A172 (cell line): ENCODE measurements around the gene CACNB2. TPM values are rescaled to one million over a fixed set of nuclear protein-coding genes. Genes with fewer than 3 reads are reported as not detected.
"Not testable (repeated sequence)": the region's sequence is repeated elsewhere in the genome, so short reads cannot be mapped to it uniquely, and the experiment has no call there.

Experiments
- DNase-seq: peaks from one replicate; pipeline ENCODE4 v3.0.0-alpha.2; 2015; ENCODE audit warnings: low spot score
- total RNA-seq: library from RNA; depleted of rRNA; stranded (reverse); fragments of >200 nt; shearing (Covaris generic); gene quantifications from 2 replicates; pipeline ENCODE4 v1.2.3, GENCODE V29; 2014; rRNA removed

Gene CACNB2
- total RNA-seq, 1 experiment from 2014 or later = not detected

DNA sequence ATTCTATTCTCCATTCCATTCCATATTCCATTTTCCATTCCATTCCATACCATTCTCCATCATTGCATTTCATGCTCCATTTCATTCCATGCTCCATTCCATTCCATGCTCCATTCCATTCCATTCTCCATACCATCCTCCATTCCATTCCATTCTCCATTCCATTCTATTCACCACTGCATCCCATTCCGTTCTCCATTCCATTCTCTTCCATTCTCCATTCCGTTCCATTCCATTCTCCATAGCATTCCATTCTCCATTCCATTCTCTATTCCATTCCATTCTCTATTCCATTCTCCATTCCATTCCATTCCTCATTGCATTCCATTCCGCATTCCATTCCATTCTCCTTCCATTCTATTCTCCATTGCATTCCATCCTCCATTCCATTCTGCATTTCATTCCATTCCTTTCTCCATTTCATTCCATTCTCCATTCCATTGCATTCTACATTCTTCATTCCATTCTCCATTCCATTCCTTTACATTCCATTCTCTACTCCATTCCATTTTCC, 427.2 kb downstream of the CACNB2 start:
- no peak for DNase-seq

DNA sequence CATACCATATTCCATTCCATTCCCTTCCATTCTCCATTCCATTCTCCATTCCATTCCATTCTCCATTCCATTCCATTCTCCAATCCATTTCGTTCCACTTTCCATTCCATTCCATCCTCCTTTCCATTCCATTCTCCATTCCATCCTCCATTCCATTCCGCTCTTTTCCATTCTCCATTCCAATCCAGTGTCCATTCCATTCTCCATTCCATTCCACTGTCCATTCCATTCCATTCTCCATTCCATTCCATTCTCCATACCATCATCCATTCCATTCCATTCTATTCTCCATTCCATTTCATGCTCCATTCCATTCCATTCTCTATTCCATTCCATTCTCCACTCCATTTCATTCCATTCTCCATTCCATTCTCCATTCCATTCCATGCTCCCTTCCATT, 430.2 kb downstream of the CACNB2 start:
- not testable (repeated sequence) for DNase-seq

DNA sequence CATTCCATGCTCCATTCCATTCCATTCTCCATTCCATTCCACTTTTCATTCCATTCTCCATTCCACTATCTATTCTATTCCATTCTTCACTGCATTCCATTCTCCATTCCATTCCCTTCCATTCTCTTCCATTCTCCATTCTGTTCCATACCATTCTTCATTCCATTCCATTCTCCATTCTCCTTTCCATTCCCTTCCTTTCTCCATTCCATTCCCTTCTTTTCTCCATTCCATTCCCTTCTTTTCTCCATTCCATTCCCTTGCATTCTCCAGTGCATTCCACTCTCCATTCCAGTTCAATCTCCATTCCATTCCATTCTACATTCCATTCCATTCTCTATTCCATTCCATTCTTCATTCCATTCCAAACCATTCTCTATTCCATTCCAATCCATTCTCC, 430.9 kb downstream of the CACNB2 start:
- no peak for DNase-seq

DNA sequence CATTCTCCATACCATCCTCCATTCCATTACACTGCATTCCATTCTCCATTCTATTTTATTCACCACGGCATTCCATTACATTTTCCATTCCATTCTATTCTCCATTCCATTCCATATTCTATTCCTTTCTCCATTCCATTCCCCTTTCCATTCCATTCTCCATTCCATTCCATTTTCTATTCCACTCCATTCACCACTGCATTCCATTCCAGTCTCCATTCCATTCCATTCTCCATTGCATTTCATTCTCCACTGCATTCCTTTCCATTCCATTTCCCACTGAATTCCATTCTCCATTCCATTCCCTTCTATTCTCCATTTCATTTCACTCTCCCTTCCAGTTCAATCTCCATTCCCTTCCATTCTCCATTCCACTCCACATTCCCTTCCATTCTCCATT, 431.6 kb downstream of the CACNB2 start:
- DNase-seq = no peak

DNA sequence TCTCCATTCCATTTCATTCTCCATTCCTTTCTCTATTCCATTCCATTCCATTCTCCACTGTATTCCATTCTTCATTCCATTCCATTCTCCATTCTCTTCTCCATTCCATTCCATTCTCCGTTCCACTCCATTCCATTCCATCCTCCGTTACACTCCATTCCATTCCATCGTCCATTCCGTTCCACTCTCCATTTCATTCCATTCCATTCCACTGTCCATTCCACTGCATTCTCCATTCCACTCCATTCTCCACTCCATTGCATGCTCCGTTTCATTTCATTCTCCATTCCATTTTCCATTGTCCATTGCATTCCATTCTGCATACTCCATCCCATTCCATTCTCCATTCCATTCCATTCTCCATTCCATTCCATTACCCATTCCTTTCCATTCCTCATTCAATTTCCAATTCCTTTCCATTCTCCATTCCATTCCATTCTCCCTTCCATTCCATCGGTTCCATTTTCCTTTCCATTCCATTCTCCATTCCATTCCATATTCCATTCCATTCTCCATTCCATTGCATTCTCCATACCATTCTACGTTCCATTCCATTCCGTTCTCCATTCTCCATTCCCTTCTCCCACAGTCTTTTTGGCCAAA, 432.8 kb downstream of the CACNB2 start:
- DNase-seq = no peak

DNA sequence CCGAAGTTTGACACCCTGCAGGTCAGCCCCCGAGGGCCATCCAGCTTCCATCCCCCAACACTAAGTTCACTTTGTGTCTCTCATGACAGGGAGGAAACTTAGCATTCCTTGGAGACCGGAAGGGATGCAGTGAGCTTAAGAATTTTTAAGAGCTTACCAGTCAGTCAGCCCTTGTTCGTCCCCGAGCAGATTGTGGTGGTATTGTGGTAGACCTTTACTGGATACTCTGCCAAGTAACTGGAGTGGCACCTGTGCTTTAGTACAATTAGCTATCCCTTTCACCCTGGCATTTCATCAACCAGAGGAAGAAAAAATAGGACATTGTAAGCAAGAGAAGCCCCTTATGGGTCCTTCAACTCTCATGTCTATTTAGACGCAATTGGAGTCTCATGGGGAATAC, 436.4 kb downstream of the CACNB2 start:
- DNase-seq = no peak

DNA sequence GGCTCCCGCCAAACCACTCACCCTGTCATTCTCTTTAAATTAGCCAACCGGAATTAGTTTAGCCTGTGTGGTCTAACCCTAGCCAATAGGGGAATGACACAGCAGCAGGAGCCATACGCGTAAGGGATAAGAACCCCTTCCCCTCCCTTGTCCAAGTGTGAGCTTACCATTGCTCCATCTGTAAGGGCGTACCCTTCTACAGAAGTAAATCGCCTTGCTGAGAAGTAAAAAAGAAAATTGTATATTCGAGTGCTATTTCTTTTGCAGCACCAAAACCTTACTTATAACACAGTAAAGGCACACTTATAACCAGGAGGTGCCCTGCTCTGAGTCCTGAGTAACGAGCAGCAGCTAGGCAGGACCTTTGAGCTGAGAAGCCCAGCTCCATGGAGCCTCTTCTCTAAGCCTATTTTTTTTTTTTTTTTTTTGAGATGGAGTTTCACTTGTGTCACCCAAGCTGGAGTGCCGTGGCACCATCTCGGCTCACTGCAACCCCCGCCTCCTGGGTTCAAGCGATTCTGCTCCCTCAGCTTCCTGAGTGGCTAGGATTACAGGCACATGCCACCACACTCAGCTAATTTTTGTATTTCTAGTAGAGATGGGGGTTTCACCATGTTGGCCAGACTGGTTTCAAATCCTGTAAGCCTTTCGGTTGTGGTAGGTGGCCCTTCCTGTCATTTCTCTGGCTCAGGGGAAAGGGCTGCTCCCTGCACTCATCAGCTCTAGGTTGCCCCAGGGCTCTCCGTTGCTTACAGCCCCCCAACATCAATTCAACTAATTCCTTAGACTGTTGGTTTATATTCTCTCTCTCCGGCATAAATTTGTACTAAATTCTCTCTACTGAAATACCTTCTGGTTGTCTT, 437.8 kb downstream of the CACNB2 start:
- no peak for DNase-seq

DNA sequence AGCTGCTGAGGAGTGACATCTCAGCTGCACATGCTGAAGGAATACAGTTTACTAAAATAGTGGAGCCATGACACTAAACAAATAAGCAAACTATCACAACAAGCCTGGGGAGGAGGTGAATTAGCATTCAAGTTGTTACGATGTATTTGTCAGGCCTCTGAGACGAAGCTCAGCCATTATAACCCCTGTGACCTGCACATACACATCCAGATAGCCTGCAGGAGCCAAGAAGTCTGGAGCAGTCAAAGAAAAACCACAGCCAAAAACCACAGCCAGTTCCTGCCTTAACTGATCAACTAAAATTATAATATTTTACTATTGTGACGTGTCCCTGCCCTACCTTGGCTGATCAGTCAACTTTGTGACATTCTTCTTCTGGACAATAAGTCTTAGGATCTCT, 442.6 kb downstream of the CACNB2 start:
- DNase-seq = peak; percentile 79

DNA sequence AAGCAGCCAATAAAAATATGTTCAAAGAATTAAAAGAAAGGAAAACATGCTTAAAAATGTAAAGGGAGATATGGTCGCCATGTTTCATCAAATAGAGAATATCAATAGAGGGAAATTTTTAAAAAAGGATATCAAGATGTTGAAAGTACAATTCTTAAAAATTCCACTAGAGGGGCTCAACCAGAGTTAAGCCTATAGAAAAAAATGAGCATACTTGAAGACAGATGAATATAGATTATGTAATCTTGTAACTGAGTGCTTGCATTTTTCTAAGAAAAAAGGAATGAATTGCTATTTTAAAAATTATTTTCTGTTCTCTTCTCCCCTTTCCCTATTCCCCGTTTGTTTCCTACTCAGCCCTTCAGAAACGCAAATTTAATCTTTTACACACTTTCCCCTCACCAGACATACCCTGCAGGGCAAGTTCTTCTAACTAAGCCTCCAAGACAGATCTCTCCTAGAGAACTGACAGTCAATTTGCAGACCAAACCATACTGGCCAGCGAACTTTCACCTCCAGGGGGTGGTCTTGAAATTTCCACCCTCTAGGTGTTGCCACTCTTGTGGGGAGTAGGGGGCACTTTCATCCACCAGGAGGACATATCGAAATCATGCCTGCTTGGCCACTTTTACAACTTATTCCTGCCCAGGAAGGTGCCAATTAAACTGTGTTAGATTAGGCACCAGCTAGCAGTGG, 443.5 kb downstream of the CACNB2 start:
- DNase-seq = no peak

DNA sequence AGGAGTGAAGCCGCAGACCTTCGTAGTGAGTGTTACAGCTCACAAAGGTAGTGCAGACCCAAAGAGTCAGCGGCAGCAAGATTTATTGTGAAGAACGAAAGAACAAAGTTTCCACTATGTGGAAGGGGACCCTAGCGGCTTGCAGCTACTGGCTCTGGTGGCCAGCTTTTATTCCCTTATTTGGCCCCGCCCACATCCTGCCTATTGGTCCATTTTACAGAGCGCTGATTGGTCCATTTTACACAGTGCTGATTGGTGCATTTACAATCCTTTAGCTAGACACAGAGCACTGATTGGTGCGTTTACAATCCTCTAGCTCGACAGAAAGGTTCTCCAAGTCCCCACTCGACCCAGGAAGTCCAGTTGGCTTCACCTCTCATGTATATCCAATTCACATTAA, 446.4 kb downstream of the CACNB2 start:
- not testable (repeated sequence) for DNase-seq

DNA sequence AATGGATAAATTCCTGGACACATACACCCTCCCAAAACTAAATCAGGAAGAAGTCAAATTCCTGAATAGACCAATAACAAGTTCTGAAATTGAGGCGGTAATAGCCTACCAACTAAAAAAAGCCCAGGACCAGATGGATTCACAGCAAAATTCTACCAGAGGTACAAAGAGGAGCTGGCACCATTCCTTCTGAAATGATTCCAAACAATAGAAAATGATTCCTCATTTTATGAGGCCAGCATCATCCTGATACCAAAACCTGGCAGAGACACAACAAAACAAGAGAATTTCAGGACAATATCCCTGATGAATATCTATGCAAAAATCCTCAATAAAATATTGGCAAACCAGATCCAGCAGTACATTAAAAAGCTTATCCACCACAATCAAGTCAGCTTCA, 450.9 kb downstream of the CACNB2 start:
- DNase-seq = not testable (repeated sequence)

Other genes with a start within 250 kb of the CACNB2 start
- gene SLC39A12, start 188.5 kb upstream of the CACNB2 start, total RNA-seq = not detected in 2 replicates